ENCODE data around the gene THSD8.

THSD8 gene

DNA sequence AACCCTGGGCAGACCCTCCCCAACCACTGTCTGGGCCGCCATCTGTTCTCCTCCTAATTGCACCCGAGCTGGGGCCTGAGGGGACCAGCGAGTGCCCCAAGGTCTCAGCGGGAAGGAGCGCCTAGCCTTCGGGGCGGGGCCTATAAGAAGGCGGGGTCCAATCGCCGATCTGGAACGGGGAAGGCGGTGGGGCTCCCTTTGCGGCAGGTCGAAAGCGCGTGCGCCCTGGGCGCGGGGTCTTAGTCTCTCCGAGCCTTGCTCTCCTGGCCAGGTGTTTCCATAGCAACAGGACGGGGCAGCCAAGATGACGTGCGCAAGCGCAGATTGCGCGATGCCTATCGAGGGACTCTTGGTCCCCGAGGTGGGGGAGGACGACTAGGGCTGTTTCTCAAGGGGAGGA, 39.2 kb downstream of the THSD8 start:
- TF ChIP-seq, protein P1, sequence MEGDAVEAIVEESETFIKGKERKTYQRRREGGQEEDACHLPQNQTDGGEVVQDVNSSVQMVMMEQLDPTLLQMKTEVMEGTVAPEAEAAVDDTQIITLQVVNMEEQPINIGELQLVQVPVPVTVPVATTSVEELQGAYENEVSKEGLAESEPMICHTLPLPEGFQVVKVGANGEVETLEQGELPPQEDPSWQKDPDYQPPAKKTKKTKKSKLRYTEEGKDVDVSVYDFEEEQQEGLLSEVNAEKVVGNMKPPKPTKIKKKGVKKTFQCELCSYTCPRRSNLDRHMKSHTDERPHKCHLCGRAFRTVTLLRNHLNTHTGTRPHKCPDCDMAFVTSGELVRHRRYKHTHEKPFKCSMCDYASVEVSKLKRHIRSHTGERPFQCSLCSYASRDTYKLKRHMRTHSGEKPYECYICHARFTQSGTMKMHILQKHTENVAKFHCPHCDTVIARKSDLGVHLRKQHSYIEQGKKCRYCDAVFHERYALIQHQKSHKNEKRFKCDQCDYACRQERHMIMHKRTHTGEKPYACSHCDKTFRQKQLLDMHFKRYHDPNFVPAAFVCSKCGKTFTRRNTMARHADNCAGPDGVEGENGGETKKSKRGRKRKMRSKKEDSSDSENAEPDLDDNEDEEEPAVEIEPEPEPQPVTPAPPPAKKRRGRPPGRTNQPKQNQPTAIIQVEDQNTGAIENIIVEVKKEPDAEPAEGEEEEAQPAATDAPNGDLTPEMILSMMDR (IDR thresholded peaks at IDR 0.05; ENCODE audit: borderline replicate concordance, extremely low read depth, low read length, poor library complexity, severe bottlenecking), result no peak
- TF ChIP-seq EZH2 (IDR thresholded peaks at IDR 0.05; ENCODE audit: borderline replicate concordance, low read depth, low read length, severe bottlenecking), result no peak
- H3K27ac ChIP-seq (ENCODE audit: low read length), result no peak overlapping the region
- H4K20me1 ChIP-seq (ENCODE audit: insufficient read depth, low read length), result peaks cover 30% of the 10 kb centered on the region; the same call in 1 of the 2 replicates
- H3K36me3 ChIP-seq (ENCODE audit: insufficient read depth, low read length), result peaks cover 9% of the 10 kb centered on the region; the same call in 1 of the 2 replicates
- H3K4me2 ChIP-seq (ENCODE audit: insufficient read depth, low read length), result no peak overlapping the region
- no peak overlapping the region for H3K4me3 ChIP-seq (ENCODE audit: low read depth in 1 of 2, low read length in 2 of 2)
- DNase-seq (no peak), ATAC-seq (ENCODE audit: insufficient read depth, low read depth) (no peak)
- peaks cover 39% of the 10 kb centered on the region for H3K79me2 ChIP-seq (ENCODE audit: insufficient read depth, low read length)
- H3K9me3 ChIP-seq (ENCODE audit: insufficient read depth, low read length, severe bottlenecking), result no peaks in the 10 kb centered on the region
- peaks cover 33% of the 10 kb centered on the region for H3K4me1 ChIP-seq (ENCODE audit: insufficient read depth, low read length)
- H3K27me3 ChIP-seq (ENCODE audit: insufficient read depth, low read length, poor library complexity), result no peaks in the 10 kb centered on the region
- no peak overlapping the region for H2AFZ ChIP-seq (ENCODE audit: low read depth, low read length)
- no peak overlapping the region for H3K9ac ChIP-seq (ENCODE audit: low read depth, low read length)

DNA sequence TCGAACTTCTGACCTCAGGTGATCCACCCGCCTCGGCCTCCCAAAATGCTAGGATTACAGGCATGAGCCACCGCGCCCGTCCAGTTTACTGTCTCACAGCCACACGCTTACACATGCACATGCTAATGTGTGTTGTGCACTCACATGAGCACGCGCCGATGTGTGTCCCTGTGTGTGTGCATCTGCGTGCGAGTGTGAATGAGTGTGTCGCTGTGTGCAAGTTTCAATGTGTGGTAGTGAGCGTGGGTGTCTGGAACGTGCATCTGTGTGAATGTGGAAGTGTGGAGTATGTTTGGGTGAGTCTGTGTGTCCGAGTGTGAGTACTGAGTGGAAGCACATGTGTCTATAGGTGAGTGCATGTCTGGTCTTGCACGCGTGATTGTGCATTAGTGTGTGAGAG, 40.6 kb downstream of the THSD8 start:
- peaks cover 39% of the 10 kb centered on the region for H3K79me2 ChIP-seq (ENCODE audit: insufficient read depth, low read length)
- no peaks in the 10 kb centered on the region for H3K9me3 ChIP-seq (ENCODE audit: insufficient read depth, low read length, severe bottlenecking)
- DNase-seq, result no peak
- no peaks in the 10 kb centered on the region for H3K27me3 ChIP-seq (ENCODE audit: insufficient read depth, low read length, poor library complexity)
- H3K9ac ChIP-seq (ENCODE audit: low read depth, low read length), result no peak overlapping the region
- no peak overlapping the region for H3K27ac ChIP-seq (ENCODE audit: low read length)
- no peak for TF ChIP-seq EZH2 (IDR thresholded peaks at IDR 0.05; ENCODE audit: borderline replicate concordance, low read depth, low read length, severe bottlenecking)
- TF ChIP-seq, protein P1 (IDR thresholded peaks at IDR 0.05; ENCODE audit: borderline replicate concordance, extremely low read depth, low read length, poor library complexity, severe bottlenecking), result no peak
- H4K20me1 ChIP-seq (ENCODE audit: insufficient read depth, low read length), result peaks cover 30% of the 10 kb centered on the region
- no peak overlapping the region for H3K4me3 ChIP-seq (ENCODE audit: low read depth in 1 of 2, low read length in 2 of 2)
- H3K4me2 ChIP-seq (ENCODE audit: insufficient read depth, low read length), result no peak overlapping the region
- no peak for ATAC-seq (ENCODE audit: insufficient read depth, low read depth)
- peaks cover 33% of the 10 kb centered on the region for H3K4me1 ChIP-seq (ENCODE audit: insufficient read depth, low read length)
- peaks cover 12% of the 10 kb centered on the region for H3K36me3 ChIP-seq (ENCODE audit: insufficient read depth, low read length)
- H2AFZ ChIP-seq (ENCODE audit: low read depth, low read length), result no peak overlapping the region

DNA sequence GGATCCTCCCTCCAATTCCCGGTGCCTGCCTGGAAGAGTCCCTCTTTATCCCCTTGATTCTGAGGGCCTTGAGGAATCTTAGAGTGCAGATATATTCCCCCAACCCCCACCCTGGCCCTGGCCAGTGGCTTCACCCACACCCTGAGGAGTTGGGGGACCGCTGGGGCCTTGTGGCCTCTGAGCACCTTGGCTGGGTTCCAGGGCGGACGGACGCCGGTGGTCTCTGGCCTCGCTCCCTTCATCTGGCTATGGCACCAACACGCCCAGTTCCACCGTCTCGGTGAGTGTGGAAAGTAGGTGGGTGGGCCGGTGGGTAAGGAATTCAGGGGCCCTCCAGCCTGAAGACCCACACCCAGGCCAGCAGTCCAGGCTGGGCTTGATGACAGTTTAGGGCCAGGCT, 41.5 kb downstream of the THSD8 start:
- no peak overlapping the region for H2AFZ ChIP-seq (ENCODE audit: low read depth, low read length)
- H3K27me3 ChIP-seq (ENCODE audit: insufficient read depth, low read length, poor library complexity), result no peaks in the 10 kb centered on the region
- no peak overlapping the region for H3K4me3 ChIP-seq (ENCODE audit: low read depth in 1 of 2, low read length in 2 of 2)
- peaks cover 39% of the 10 kb centered on the region for H3K79me2 ChIP-seq (ENCODE audit: insufficient read depth, low read length)
- H3K4me1 ChIP-seq (ENCODE audit: insufficient read depth, low read length), result peaks cover 31% of the 10 kb centered on the region
- H4K20me1 ChIP-seq (ENCODE audit: insufficient read depth, low read length), result peaks cover 33% of the 10 kb centered on the region
- no peak overlapping the region for H3K4me2 ChIP-seq (ENCODE audit: insufficient read depth, low read length)
- H3K9me3 ChIP-seq (ENCODE audit: insufficient read depth, low read length, severe bottlenecking), result no peaks in the 10 kb centered on the region
- peaks cover 18% of the 10 kb centered on the region for H3K36me3 ChIP-seq (ENCODE audit: insufficient read depth, low read length)
- ATAC-seq (ENCODE audit: insufficient read depth, low read depth) (no peak), DNase-seq (no peak)
- no peak overlapping the region for H3K9ac ChIP-seq (ENCODE audit: low read depth, low read length)
- H3K27ac ChIP-seq (ENCODE audit: low read length), result no peak overlapping the region
- TF ChIP-seq EZH2 (IDR thresholded peaks at IDR 0.05; ENCODE audit: borderline replicate concordance, low read depth, low read length, severe bottlenecking), result no peak
- TF ChIP-seq, protein P1 (IDR thresholded peaks at IDR 0.05; ENCODE audit: borderline replicate concordance, extremely low read depth, low read length, poor library complexity, severe bottlenecking), result no peak
